PFSK-1 (cell line): ENCODE measurements around the gene CYFIP2.

Source experiments
- FOXP2 ChIP-seq: optimal IDR thresholded peaks from 2 replicates; pipeline ENCODE3; 2011; ENCODE audit warnings: borderline replicate concordance, control low read depth, inconsistent platforms; ENCODE audit not compliant: insufficient read depth; ENCODE audit errors: extremely low read length, extremely low read depth
- POLR2AphosphoS5 ChIP-seq: IDR thresholded peaks from 2 replicates; pipeline ENCODE4 v1.6.1; 2012; ENCODE audit warnings: low read depth, mild to moderate bottlenecking, control low read depth, low read length, moderate library complexity
- REST ChIP-seq, 2 experiments: IDR thresholded peaks; 2 replicates each; pipeline versions ENCODE4 v1.6.1 to v1.8.0; 2011 to 2012; ENCODE audit warnings: low read depth in 2 of 2, low read length in 2 of 2, control low read depth in 1 of 2, inconsistent platforms in 1 of 2, mild to moderate bottlenecking in 1 of 2, moderate library complexity in 1 of 2; ENCODE audit not compliant: insufficient read depth in 1 of 2
- SIN3A ChIP-seq: IDR thresholded peaks from 2 replicates; pipeline ENCODE4 v1.6.1; 2012; ENCODE audit warnings: mild to moderate bottlenecking, low read length, moderate library complexity, borderline replicate concordance; ENCODE audit not compliant: insufficient read depth
- TAF1 ChIP-seq: IDR thresholded peaks from 2 replicates; pipeline ENCODE4 v1.6.1; 2012; ENCODE audit warnings: low read length, control low read depth, borderline replicate concordance; ENCODE audit not compliant: insufficient read depth

The CYFIP2 gene

DNA sequence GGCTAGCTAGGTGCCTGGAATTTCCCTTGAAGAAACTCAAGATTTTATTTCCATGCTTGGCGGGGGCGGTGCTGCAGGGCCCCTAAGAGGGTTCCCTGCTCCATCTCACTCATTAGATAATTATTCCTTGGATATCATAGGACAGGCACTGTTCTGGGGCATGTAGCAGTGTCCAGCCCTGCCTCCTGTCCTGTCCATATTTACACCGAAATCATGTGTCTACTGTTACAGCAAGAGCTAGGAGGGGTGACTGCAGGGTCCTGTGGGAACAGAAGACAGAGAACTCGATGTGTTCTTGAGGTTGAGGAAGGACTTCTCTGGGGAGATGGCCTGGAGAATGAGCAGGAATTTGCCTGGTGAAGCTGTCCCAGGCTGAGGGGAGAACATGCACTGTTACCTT is 96.6 kb downstream of the CYFIP2 start:
- no peak for TF ChIP-seq POLR2AphosphoS5
- TF ChIP-seq SIN3A = no peak
- no peak for TF ChIP-seq TAF1
- TF ChIP-seq REST (IDR thresholded peaks at IDR 0.05; ENCODE audit: insufficient read depth in 1 of 2, low read depth in 2 of 2, low read length in 2 of 2) = no peak
- TF ChIP-seq FOXP2 = no peak

DNA sequence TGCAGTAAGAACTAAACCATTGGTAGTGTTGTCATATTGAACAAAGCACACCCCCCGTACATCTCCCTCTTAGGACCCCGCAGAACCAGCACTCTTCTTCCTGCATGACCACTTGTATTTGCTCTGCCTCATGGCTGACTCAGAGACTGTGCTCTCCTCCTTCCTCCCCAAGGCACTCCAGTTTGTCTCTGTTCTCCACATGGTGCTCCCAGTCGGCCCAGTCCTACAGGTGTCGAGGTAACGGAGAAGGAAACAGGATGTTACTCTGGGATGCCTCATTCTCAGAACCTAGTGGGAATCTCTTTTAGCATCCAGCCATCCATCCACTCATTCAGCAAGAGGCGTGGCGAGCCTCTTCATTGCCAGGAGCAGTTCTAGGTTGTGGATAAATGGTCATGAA is 97.1 kb downstream of the CYFIP2 start:
- TF ChIP-seq POLR2AphosphoS5 (no peak), REST (IDR thresholded peaks at IDR 0.05; ENCODE audit: insufficient read depth in 1 of 2, low read depth in 2 of 2, low read length in 2 of 2) (no peak)

DNA sequence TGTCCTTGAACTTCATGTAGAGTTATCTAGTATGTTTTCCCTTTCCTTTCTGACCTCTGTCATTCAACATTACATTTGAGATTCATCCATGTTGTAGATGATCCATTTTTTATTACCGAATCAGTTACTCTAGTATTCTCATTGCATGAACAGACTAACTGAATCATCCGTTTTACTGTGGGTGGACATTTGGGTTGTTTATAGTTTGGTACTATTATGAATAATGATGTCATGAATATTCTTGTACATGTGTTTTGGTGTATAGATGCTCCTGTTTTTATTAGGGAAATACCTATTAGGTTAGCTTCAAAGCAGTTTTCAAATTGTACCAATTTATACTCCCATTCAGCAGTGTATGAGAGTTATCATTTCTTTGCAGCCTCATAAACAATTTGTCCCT is 99.8 kb downstream of the CYFIP2 start:
- TF ChIP-seq REST (IDR thresholded peaks at IDR 0.05; ENCODE audit: insufficient read depth in 1 of 2, low read depth in 2 of 2, low read length in 2 of 2) (no peak), FOXP2 (no peak), POLR2AphosphoS5 (no peak), SIN3A (no peak), TAF1 (no peak)

- TF ChIP-seq POLR2AphosphoS5 (no peak), FOXP2 (no peak), TAF1 (no peak), SIN3A (no peak), REST (IDR thresholded peaks at IDR 0.05; ENCODE audit: insufficient read depth in 1 of 2, low read depth in 2 of 2, low read length in 2 of 2) (no peak)
Observed at GRCh38 chr5:157366741-157367674, 101.1 kb downstream of the CYFIP2 start.

DNA sequence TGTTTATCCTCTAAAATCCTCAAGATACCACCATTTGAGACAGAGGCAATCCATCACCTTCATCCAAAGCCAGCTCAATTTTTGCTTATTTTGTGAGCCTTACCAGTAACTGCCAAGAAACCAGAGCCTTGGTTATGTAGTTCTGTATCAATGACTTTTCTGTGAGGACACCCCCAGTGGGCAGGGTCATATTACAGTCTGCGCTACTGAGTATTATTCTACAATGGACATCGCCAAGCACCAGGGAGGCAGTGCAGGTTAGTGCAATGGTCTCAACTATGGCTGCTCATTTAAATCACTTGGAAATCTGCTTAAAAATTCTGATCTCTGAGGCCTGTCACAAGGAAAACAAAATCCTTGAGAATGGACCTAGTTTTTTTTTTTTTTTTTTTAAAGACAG is 103.6 kb downstream of the CYFIP2 start:
- no peak for TF ChIP-seq POLR2AphosphoS5
- no peak for TF ChIP-seq REST (IDR thresholded peaks at IDR 0.05; ENCODE audit: insufficient read depth in 1 of 2, low read depth in 2 of 2, low read length in 2 of 2)
- no peak for TF ChIP-seq TAF1
- no peak for TF ChIP-seq FOXP2
- no peak for TF ChIP-seq SIN3A
